ENCODE data around the gene SHC3.

DNA sequence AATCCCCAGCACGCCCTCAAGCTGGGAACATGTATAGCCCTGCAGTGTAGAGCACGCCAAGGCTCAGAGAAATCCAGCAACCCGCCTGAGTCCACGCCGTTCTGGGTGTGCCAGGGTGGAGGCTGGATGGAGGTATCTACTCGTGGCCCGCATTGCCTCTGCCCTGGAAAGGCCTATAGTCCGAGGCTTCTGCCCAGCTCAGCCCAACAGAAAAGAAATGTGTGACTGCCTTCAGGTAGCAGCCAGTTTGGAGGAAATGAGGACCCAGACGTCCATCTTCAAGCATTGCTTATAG, 169.1 kb downstream of the SHC3 start:
- no peak for TF ChIP-seq ZFX (IDR thresholded peaks at IDR 0.05; ENCODE audit: borderline replicate concordance)
- TF ChIP-seq, protein P1, sequence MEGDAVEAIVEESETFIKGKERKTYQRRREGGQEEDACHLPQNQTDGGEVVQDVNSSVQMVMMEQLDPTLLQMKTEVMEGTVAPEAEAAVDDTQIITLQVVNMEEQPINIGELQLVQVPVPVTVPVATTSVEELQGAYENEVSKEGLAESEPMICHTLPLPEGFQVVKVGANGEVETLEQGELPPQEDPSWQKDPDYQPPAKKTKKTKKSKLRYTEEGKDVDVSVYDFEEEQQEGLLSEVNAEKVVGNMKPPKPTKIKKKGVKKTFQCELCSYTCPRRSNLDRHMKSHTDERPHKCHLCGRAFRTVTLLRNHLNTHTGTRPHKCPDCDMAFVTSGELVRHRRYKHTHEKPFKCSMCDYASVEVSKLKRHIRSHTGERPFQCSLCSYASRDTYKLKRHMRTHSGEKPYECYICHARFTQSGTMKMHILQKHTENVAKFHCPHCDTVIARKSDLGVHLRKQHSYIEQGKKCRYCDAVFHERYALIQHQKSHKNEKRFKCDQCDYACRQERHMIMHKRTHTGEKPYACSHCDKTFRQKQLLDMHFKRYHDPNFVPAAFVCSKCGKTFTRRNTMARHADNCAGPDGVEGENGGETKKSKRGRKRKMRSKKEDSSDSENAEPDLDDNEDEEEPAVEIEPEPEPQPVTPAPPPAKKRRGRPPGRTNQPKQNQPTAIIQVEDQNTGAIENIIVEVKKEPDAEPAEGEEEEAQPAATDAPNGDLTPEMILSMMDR (IDR thresholded peaks at IDR 0.05), result no peak

Measured in 22Rv1 (cell line).